Stimulated activated CD4-positive, alpha-beta T cell treated with anti-CD3 and anti-CD28 coated beads, Interleukin-1b, Interleukin-23, amount 100 ng/mL, for 24 hours (primary cell): ENCODE measurements around the gene BTN1A1.
"Not testable (repeated sequence)": the region's sequence is repeated elsewhere in the genome, so short reads cannot be mapped to it uniquely, and the experiment has no call there.

ENCODE experiments used
- DNase-seq, 4 experiments: peaks; one replicate each; pipeline ENCODE4 v3.0.0-alpha.2; 2020; ENCODE audit warnings: low read depth in 4 of 4, low spot score in 1 of 4

Gene BTN1A1

DNA sequence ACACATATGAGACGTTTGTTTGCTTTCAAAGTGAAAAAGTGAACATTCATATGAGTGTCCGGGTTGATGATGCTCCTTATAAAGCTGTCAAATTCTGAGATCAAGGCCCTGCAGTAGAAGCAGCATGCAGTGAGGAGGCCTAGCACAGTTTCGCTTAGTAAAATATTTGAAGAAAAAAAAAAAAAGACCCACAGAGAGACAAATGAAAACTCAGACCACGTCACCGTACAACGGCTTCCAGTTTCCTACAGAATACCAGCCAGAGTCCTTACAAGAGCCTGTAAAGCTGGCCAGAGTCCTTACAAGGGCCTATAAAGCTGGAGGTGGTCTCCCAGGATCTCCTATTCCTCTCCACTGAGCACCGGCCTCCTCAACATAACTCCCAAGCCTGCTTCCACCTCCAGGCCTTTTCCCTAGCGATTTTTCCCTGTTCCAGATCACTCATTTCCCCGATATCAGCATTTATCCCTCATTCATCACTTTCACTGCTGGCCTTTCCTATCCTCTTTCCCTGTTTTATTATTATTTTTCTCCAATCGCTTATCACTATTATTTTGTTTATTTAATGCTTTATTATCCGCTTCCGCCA is 36.6 kb downstream of the BTN1A1 start:
- DNase-seq, result no peak

DNA sequence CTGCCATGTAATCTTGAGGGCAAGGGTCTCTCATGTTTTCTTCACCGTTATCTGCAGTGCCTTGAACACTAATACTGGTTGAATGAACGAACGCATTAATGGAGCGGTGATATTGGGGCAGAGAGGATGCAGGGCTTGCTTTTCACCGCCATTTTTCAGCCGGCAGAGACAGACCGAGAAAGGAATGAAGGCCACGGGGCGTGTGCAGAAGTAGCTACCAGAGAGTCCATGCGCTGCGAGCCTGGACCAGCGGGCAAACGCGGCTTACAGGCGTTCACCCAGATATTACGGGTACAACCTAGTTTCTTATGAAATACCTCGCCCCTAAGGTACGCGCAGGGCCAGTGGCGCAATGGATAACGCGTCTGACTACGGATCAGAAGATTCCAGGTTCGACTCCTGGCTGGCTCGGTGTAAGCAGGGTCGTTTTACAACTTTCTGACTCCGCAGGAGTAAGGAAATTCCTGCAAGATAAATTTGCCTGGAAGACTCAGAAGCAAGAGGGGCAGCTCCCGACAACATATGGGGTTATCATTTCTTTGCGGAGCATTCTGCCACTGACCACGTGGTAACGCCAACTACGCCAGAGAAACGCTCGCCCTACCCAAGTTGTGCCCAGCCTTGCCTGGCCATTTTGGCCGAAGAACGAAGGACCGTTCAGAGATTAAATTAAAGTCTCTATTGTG is 37.2 kb downstream of the BTN1A1 start:
- DNase-seq, result peak in 3 of 4 experiments; percentile 82 to 84 (median 82)

DNA sequence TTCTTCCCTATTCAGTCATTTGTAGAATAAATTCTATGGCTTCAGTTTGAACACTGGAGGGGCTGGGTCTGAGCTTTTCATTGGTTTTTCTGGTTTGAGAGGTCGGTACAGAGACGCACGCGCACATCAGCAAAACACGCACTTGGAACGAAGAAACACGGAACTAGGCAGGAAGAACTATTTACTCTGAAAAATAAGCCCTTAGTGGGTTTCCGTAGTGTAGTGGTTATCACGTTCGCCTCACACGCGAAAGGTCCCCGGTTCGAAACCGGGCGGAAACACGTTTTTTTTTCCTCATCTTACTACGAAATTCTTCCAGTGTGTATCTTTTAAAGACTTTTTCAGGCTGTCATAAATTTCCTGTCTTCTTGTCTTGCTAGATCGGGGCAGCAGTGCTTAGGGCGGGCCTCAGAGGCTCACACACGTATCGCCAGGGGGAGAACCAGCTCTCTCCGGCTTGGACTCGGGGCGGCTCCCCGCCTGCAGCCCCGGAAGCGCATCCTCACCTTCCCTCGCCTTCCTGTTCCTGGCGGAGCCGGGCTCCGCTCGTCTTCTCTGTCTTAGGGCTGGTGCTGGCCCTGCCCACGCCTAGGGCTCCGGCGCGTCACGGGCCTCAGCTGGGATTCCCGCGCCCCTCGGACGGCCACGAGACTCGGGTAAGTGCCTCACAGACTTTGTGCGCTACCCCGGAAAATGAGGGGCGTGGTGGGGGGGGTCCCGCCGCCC is 37.9 kb downstream of the BTN1A1 start, which contains the start of gene HMGN4:
Gene HMGN4, plus strand, starts transcription at position 521 of the 726 bp plus-strand sequence. CDS start 6,841 bp downstream, outside the sequence.
- DNase-seq, result peak in 3 of 4 experiments; percentile 55 to 73 (median 69)

DNA sequence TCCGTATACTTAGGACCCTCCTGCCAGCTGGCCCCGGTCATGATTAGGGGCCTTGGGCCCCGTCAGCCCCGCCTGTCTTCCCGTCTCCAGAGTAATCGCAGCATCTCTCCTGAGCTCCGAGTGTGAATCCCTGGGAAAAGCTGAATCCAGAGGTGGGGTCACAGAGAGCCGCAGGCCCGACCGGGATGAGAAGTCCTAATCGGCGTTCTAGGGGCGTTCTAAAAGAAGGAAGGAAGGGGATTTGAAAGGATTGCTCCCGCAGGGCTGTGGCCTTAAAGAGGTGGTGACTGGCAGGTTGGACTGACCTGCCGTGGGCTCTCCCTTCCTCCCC is 38.4 kb downstream of the BTN1A1 start:
- no peak for DNase-seq

DNA sequence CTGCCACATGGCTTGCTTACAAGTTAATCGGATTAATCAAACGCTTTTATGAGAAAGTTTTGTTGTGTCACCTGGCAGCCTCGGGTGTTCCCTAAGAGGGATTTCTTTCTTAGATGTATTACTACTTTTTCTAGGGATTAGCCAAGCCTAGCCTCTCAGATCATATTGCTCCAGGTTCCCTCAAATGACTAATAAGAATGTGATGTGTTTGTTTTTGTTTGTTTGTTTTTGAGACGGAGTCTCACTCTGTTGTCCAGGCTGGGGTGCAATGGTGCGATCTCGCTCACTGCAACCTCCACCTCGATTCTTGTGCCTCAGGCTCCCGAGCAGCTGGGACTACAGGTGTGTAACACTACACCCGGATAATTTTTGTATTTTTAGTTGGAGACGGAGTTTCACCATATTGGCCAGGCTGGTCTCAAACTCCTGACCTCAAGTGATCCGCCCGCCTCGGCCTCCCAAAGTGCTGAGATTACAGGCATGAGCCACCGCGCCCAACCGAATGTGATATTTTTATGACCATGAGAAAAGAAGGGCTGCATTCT is 39.0 kb downstream of the BTN1A1 start:
- DNase-seq, result no peak

DNA sequence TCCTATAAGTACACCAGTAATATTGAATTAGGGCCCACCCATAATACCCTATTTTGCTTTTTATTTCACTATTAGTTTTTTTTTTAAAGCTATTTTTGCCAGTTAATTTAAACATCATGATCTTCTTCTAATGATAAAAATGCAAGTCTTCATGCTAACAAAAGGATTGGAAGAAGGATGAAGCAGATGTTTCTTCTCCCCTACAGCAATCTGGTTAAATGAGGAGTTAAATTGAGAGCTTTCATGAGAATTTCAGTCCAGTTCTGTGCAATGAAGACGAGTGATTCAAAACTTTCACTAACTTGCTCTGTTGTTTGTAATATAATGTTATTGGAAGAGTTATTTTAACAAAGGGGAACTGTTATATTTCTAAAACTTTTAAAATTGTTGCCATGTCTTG is 41.5 kb downstream of the BTN1A1 start:
- DNase-seq, result no peak

DNA sequence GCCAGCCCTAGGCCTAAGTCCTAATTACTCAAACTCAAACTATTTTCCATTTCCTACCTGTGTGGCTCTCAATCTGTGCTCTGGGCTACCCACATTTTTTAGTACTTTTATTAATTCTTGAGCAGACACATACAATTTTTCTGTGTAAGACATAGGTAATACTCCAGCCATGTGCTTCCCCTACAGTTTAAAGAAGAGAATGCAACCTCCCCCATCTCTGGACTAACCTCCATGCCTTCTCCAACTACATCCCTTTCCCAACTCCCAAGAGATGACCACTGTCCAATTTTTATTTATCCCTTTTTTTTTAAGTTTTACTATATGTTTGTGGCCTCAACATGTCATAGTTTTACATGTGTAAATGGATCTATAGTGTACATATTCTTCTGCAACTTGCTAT is 43.9 kb downstream of the BTN1A1 start:
- no peak for DNase-seq

DNA sequence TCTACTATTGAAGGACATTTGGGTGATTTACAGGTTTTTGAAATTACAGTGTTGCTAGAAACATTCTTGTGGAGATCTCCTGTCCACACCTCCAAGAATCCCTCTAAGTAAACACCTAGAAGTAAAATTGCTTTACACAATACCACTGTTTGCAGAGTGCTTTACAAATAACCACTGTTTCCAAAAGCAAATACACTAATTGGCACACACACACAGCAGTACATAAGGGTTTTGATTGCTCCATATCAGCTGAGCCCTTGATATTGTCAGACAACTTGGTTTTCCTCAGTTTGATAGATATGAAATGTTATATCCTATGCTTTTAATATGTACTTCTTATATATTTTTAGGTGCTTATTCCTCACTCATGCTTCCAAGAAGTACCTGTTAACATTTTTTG is 44.4 kb downstream of the BTN1A1 start:
- no peak for DNase-seq

DNA sequence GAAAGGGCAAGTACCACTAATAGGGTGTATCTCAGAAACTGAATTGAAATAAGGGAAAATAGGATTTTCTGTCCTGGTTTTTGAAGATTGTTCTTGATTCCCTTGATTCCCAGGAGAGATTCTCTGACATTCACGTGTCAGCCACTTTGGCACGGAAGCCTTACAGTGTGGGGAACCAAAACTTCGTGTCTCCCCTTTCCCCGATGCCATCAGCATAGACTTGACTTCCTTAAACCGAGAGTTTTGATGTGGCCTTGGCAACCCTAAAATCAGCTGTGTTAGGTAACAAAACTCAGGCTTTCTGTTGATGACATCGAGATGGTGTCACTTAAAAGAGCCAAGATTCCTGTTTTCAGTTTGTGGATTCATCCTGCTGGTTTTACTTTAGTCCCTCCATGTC is 45.5 kb downstream of the BTN1A1 start:
- DNase-seq, result no peak

DNA sequence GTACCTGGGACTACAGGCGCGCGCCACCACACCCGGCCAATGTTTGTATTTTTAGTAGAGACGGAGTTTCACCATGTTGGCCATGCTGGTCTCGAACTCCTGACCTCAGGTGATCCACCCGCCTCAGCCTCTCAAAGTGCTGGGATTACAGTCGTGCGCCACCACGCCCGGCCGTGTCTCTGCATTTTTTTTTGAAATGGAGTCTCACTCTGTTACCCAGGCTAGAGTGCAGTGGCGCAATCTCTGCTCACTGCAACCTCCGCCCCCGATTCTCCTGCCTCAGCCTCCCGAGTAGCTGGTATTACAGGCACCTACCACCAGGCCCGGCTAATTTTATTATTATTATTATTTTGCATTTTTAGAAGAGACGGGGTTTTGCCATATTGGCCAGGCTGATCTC is 47.3 kb downstream of the BTN1A1 start:
- DNase-seq, result not testable (repeated sequence)

DNA sequence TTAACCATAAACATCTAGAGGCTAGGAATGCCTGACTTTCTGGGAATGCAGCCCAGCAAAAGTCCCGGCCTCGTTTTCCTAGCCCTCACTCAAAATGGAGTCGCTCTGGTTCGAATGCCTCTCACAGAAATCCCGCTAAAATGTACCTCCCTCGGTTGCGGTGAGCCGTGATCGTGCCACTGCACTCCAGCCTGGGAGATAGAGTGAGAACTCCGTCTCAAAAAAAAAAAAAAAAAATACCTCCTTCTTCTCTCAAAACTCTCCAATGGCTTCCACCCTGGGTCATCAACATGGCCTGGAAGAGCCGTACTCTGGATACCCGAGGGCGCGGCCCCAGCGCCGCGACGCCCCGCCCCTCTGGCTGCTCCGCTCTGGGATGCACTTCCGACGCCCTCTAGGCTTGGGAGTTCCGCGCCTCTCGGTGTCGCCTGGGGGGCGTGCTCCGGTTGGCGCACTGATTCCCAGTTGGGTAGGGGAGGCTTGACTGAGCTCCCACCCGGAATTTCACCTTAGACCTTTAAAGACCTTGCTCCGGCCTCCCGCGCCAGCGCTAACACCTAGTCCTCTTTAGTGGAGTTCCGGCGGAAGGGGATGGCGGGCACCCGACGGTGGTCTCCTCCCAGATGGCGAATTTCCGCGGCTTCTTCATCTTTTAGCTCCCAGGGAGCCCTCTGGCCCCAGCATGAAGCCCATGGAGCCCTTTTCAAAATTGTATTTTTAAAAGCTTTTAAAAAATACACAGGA is 50.3 kb downstream of the BTN1A1 start:
- no peak for DNase-seq

DNA sequence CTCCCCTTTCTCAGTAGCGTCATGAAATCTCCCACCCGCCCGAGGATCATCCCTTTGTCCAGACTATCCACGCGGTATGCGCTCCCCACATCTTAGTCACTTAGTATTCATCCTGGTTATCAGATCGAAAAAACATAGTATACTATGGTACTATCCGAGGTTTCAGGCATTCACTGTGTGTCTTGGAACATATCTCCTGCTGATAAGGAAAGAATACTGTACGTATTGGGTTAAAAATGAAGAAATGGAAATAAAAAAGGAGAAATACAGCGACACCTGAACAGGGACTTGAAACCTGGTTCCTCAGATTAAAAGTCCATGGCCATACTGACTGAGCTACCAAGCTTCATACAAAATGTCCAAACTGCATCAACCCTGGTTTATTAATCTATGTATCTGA is 52.1 kb downstream of the BTN1A1 start:
- no peak for DNase-seq

DNA sequence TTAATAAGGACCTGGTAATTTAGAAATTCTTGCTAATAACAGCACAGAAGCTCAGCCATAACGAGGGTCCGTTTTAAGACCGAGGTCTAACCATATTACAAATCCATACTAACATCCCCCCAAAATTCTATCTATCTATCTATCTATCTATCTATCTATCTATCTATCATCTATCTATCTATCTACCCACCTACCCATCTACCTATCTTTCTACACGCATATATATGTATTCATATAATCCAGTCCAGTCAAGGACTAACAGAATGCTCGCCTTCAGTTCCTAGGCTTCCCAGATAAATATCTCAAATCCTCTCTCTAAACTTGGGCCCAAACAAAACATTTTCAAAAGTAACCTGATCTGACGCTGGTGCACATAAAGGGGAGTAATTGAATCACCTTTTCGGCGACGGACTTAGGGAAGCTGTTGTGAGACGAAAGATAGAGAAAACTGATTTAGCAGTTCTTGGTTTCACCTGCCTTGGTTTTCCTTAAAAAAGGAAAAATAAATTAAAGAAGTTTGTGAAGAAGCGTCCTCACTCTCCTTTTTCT is 52.6 kb downstream of the BTN1A1 start:
- no peak for DNase-seq

DNA sequence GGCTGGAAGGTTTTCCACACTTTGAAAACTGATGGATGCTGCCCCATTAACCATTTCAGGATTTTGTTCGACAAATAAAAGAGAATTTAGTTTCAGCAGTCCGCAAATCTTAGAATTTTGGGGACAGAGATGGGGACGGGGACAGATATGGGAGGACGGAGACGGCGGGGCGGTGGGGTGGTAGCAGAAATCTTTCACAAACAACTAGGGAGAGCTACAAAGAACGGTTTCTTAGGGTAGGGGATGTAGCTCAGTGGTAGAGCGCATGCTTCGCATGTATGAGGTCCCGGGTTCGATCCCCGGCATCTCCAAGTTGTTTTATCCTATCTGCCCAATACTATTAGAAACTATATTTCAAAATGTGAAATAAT is 53.1 kb downstream of the BTN1A1 start:
- DNase-seq, result peak in 3 of 4 experiments; percentile 67 to 81 (median 74)

DNA sequence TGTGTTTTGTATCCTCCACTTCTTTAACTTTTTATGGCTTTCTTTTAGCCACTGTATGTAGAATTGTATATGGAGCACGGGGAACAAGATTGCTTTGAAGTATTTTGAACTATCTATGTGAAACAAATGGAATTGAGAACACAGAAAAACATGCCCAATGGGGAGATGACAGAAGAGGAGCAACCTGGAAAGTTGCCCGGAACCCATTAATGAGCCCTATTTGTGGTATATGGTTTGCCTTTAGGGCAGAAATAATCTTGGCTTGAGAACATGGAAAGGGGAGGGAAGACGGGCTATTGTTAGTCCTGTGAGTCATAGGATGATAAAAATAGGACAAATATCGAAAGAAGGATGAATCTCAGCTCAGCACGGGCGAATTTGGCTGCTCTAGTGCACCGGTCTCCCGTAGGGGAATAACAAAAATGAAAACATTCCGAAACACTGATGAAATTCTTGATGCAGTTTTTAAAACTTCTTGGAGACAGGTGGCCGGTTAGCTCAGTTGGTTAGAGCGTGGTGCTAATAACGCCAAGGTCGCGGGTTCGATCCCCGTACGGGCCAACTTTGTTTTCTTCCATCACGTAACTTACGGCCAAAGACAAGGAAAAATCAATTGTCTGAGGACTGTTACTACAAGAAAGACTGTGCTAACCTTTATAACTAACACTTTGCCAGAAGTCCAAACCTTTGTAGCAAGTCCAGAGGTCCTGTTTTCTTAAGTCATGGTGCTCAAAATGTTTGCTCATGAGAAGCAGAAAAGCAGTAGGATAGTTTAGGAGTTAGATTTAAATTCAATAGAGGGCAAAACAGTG is 53.7 kb downstream of the BTN1A1 start:
- peak in 3 of 4 experiments; percentile 63 to 80 (median 69) for DNase-seq

DNA sequence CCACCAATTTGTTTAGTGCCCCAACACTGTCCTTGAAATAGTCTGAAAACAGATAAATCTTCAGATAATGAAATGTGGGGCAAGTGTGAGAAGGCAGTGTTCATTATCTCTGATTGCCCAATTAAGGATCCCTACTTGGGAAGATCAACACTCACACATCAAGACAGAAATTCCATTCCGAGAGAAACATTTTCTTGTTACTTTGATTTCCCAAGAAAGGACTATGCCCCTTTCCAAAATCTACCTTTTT is 54.3 kb downstream of the BTN1A1 start:
- no peak for DNase-seq

DNA sequence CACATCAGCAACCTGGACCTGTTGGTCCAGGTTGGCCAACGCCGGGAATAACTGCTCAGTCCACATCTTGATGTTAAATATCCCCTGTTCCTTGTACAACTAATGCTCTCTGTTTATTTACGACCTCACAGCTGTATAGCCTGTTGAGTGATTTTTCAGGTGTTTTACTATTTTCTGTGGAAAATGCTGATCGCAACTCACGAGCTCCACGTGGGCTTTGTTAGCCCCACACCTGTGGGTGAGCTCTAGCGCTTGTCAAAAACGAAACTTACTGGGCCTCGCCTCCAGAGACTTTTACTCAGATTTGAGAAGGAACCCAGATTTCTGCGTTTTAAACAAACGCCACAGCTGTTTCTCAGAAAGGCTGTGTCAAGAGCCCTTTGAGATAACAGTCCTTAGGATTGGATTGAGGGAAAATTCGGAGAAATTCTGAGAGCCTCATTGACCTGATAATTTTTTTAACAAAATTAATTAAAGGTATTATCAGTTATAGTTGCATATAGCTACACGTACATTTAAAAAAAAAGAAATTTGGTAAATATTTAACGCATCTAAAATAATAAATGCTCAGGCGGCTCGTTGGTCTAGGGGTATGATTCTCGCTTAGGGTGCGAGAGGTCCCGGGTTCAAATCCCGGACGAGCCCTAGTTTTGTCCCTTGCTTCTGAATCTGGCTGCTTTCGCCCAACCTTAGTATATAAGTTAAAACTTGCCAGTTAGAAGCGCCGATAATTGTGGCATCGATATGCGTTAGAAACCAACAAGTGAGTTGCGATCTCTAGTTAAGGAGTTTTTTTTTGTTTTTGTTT is 54.8 kb downstream of the BTN1A1 start:
- no peak for DNase-seq

DNA sequence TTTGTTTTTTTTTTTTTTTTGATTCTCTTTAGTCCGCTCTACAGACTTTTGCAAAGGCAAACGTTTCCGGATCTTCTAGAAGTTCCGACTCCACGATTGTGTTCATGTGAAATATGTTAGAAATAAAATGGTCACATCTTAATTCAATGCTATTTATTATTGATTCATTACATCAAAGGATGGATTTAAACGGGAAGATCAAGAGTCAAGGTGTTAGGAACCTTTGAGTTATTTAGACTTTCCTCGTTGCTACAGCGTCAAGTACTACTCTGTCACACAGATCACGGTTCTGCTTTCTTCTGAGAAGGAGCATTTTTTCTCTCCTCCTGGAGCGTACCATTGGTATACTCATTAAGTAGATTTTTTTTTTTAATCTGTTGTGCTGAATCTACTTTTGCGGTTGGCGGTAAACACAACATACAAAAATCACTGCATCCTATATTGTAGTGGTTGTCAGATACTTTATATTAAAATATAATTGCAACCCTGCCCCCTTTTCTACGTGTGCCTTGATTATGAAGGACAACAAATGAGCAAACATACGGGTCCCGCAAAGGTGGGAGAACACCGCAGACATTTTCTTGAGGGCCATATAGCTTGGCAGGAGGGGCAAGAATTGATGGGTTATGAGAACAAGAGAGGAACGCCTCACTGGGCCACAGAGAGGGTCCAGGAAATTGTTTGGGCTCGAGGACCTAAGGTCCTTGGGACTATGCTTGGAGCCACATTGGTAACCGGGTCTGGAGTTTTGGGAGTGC is 55.6 kb downstream of the BTN1A1 start:
- no peak for DNase-seq
